HEK293 (cell line): ENCODE results near the gene MAD2L2.

ENCODE experiments used
- CTCF ChIA-PET: fragments of 350-600 bp; formaldehyde crosslinking; extraction: SDS; loops from one replicate; lab custom pipeline; 2021; ENCODE audit warnings: antibody characterized with exemption; lab: Yijun Ruan, JAX
- POLR2A ChIA-PET: fragments of 300-600 bp; formaldehyde crosslinking; extraction: SDS; loops from one replicate; lab custom pipeline; 2020; ENCODE audit warnings: antibody characterized with exemption, inconsistent platforms; lab: Yijun Ruan, JAX
- H3K27ac ChIP-seq: fragments of 200-500 bp; sonication (Bioruptor generic); 2 replicates; pipeline ENCODE4 v1.5.1; 2014; ENCODE audit warnings: low read depth, low read length, control low read depth, inconsistent platforms; ENCODE audit errors: extremely low read depth
- H3K36me3 ChIP-seq, 2 experiments: fragments of 200-500 bp in 1 of 2; sonication (Bioruptor generic) in 1 of 2; 1 replicate in 1 of 2; 2 replicates in 1 of 2; pipeline ENCODE4 v1.5.1; 2014 to 2017; ENCODE audit warnings: inconsistent platforms in 2 of 2, low read length in 2 of 2; ENCODE audit not compliant: control insufficient read depth in 2 of 2, insufficient read depth in 1 of 2
- H3K4me1 ChIP-seq: fragments of 200-500 bp; sonication (Bioruptor generic); 2 replicates; pipeline ENCODE4 v1.5.1; 2014; ENCODE audit warnings: mild to moderate bottlenecking, low read length, inconsistent platforms; ENCODE audit not compliant: control insufficient read depth, insufficient read depth
- H3K4me3 ChIP-seq: 2 replicates; pipeline ENCODE4 v1.5.1; 2011; ENCODE audit warnings: low read depth, mild to moderate bottlenecking, control low read depth, low read length, moderate library complexity
- H3K9me3 ChIP-seq: fragments of 200-500 bp; sonication (Bioruptor generic); 2 replicates; pipeline ENCODE4 v1.5.1; 2014; ENCODE audit warnings: low read depth, low read length, inconsistent platforms; ENCODE audit not compliant: control insufficient read depth, insufficient read depth
- GLI2 ChIP-seq: fragments of 450-650 bp; formaldehyde crosslinking; IDR thresholded peaks from 2 replicates; pipeline ENCODE4; 2017; ENCODE audit warnings: missing biosample characterization, missing genetic modification characterization, low read depth, borderline replicate concordance
- GLIS2 ChIP-seq: fragments of 450-650 bp; formaldehyde crosslinking; IDR thresholded peaks from 2 replicates; pipeline ENCODE4 v1.5.1; 2016; ENCODE audit warnings: missing biosample characterization, missing genetic modification characterization
- HOXD13 ChIP-seq: sonication (generic); formaldehyde crosslinking; IDR thresholded peaks from 2 replicates; pipeline ENCODE4 v1.8.0; 2022; ENCODE audit warnings: missing genetic modification reagents, borderline replicate concordance
- KLF9 ChIP-seq: fragments of 450-650 bp; formaldehyde crosslinking; IDR thresholded peaks from 2 replicates; pipeline ENCODE4 v1.5.1; 2016; ENCODE audit warnings: missing biosample characterization, missing genetic modification characterization, low read depth
- MEIS1 ChIP-seq: sonication (generic); formaldehyde crosslinking; IDR thresholded peaks from 2 replicates; pipeline ENCODE4 v1.8.1; 2022; ENCODE audit warnings: missing genetic modification reagents, mild to moderate bottlenecking, borderline replicate concordance
- YY2 ChIP-seq: fragments of 450-650 bp; formaldehyde crosslinking; IDR thresholded peaks from 2 replicates; pipeline ENCODE4 v1.5.1; 2016; ENCODE audit warnings: missing biosample characterization, missing genetic modification characterization
- ZBTB48 ChIP-seq: fragments of 450-650 bp; formaldehyde crosslinking; IDR thresholded peaks from 2 replicates; pipeline ENCODE4 v1.5.1; 2016; ENCODE audit warnings: missing biosample characterization, missing genetic modification characterization
- ZBTB8A ChIP-seq: fragments of 450-650 bp; formaldehyde crosslinking; IDR thresholded peaks from 2 replicates; pipeline ENCODE4 v1.5.1; 2016; ENCODE audit warnings: missing biosample characterization, missing genetic modification characterization
- ZNF10 ChIP-seq: fragments of 450-650 bp; formaldehyde crosslinking; IDR thresholded peaks from 2 replicates; pipeline ENCODE4 v1.5.1; 2017; ENCODE audit warnings: missing biosample characterization, missing genetic modification characterization
- ZNF140 ChIP-seq: fragments of 450-650 bp; formaldehyde crosslinking; IDR thresholded peaks from 2 replicates; pipeline ENCODE4 v1.5.1; 2016; ENCODE audit warnings: missing biosample characterization, missing genetic modification characterization
- ZNF292 ChIP-seq: fragments of 450-650 bp; formaldehyde crosslinking; IDR thresholded peaks from 2 replicates; pipeline ENCODE4 v1.5.1; 2016; ENCODE audit warnings: low read depth, missing biosample characterization, missing genetic modification characterization, borderline replicate concordance
- ZNF366 ChIP-seq: fragments of 450-650 bp; formaldehyde crosslinking; conservative IDR thresholded peaks from 2 replicates; pipeline ENCODE4 v1.5.1; 2016; ENCODE audit warnings: missing biosample characterization, missing genetic modification characterization
- ZNF391 ChIP-seq: fragments of 450-650 bp; formaldehyde crosslinking; IDR thresholded peaks from 2 replicates; pipeline ENCODE4 v1.5.1; 2016; ENCODE audit warnings: low read depth, missing biosample characterization, missing genetic modification characterization, borderline replicate concordance
- ZNF394 ChIP-seq: fragments of 450-650 bp; formaldehyde crosslinking; IDR thresholded peaks from 2 replicates; pipeline ENCODE4 v1.5.1; 2016; ENCODE audit warnings: missing biosample characterization, missing genetic modification characterization, mild to moderate bottlenecking, moderate library complexity, borderline replicate concordance
- ZNF561 ChIP-seq: fragments of 450-650 bp; IDR thresholded peaks from 2 replicates; pipeline ENCODE4 v1.5.1; 2018; ENCODE audit warnings: missing biosample characterization, missing genetic modification characterization, borderline replicate concordance
- ZNF777 ChIP-seq: fragments of 450-650 bp; formaldehyde crosslinking; IDR thresholded peaks from 2 replicates; pipeline ENCODE4 v1.5.1; 2017; ENCODE audit warnings: missing biosample characterization, missing genetic modification characterization, borderline replicate concordance
- ZNF791 ChIP-seq: fragments of 450-650 bp; formaldehyde crosslinking; IDR thresholded peaks from 2 replicates; pipeline ENCODE4 v1.5.1; 2016; ENCODE audit warnings: missing biosample characterization, missing genetic modification characterization
- ZSCAN16 ChIP-seq: fragments of 450-650 bp; formaldehyde crosslinking; IDR thresholded peaks from 2 replicates; pipeline ENCODE4 v1.5.1; 2016; ENCODE audit warnings: missing biosample characterization, missing genetic modification characterization
- ZSCAN23 ChIP-seq: fragments of 450-650 bp; formaldehyde crosslinking; IDR thresholded peaks from 2 replicates; pipeline ENCODE4 v1.5.1; 2016; ENCODE audit warnings: missing biosample characterization, missing genetic modification characterization
- TF ChIP-seq, protein P1 (sequence below): sonication (generic); formaldehyde crosslinking; IDR thresholded peaks from 2 replicates; pipeline ENCODE4 v1.8.1; 2022; ENCODE audit warnings: mild to moderate bottlenecking, moderate library complexity, missing genetic modification reagents
- TF ChIP-seq, protein P2 (sequence below): fragments of 450-650 bp; formaldehyde crosslinking; IDR thresholded peaks from 2 replicates; pipeline ENCODE4 v1.5.1; 2016; ENCODE audit warnings: missing biosample characterization, missing genetic modification characterization
- TF ChIP-seq, protein P3 (sequence below): fragments of 450-650 bp; formaldehyde crosslinking; IDR thresholded peaks from 2 replicates; pipeline ENCODE4 v1.5.1; 2016; ENCODE audit warnings: missing biosample characterization, missing genetic modification characterization
- TF ChIP-seq, protein P4 (sequence below): fragments of 450-650 bp; formaldehyde crosslinking; IDR thresholded peaks from 2 replicates; pipeline ENCODE4 v1.5.1; 2016; ENCODE audit warnings: missing biosample characterization, missing genetic modification characterization
- TF ChIP-seq, protein P5 (sequence below): fragments of 450-650 bp; formaldehyde crosslinking; IDR thresholded peaks from 2 replicates; pipeline ENCODE4; 2016; ENCODE audit warnings: missing biosample characterization, missing genetic modification characterization

Gene MAD2L2

DNA sequence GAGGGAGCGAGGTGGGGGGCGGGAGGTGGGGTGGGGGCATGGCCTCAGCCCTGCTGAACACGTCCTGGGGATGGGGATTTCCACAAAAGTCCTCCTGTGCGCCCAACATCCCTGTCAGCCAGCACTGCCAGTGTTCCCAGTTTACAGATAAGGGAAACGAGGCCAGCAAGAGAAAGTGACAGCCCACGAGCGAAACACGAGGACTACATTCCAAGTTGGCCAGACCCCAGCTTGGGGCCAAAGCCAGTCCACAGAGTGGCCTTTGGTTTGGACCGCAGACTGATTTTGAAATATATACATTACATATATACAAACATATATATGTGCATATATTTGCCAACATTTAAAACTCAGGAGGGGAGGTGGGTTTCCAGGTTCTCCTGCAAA is 31.7 kb downstream of the MAD2L2 start:
- POLR2A ChIA-PET, result interaction anchor here (0.6 to 1.9 kb wide), 2 partner anchors 15 to 1197 kb away, joined by 4 to 11 read pairs; partner anchors contain the start of gene FBXO6

DNA sequence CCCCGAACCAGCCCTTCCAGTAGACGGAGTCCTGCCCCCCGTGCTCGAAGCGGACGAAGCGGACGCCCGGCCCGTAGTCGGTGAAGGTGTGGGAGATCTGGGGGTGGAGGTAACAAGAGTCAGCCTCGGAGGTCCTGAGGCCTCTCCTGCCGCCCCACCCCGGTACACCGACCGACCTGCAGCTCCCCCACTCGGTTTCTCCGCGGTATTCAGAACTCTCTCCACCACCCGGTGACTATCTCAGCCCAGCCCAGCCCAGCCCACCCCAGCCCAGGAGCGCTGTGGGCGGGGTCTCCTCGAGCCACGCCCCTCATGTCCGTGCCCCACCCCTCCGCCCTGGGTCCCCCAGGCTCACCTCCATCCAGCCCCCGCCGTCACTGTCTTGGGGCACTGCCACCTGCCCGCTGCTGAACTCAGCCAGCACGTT is 32.2 kb downstream of the MAD2L2 start:
- Histone ChIP-seq H3K36me3 (no peaks in the 10 kb centered on the region), H3K27ac (no peak overlapping the region), H3K4me3 (no peak overlapping the region), H3K9me3 (no peaks in the 10 kb centered on the region), H3K4me1 (no peaks in the 10 kb centered on the region)
- ChIA-PET CTCF (interaction anchor here (1.0 to 2.4 kb wide), 2 partner anchors 308 to 611 kb away, joined by 4 to 12 read pairs; no protein-coding TSS in a partner anchor), POLR2A (no interaction called here)
- TF ChIP-seq ZNF391 (tag by site-specific recombination), result no peak
- no peak for TF ChIP-seq GLI2 (tag by site-specific recombination)
- TF ChIP-seq, protein P1, sequence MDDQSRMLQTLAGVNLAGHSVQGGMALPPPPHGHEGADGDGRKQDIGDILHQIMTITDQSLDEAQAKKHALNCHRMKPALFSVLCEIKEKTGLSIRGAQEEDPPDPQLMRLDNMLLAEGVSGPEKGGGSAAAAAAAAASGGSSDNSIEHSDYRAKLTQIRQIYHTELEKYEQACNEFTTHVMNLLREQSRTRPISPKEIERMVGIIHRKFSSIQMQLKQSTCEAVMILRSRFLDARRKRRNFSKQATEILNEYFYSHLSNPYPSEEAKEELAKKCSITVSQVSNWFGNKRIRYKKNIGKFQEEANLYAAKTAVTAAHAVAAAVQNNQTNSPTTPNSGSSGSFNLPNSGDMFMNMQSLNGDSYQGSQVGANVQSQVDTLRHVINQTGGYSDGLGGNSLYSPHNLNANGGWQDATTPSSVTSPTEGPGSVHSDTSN (CRISPR knock-in tag), result no peak
- TF ChIP-seq, protein P2, sequence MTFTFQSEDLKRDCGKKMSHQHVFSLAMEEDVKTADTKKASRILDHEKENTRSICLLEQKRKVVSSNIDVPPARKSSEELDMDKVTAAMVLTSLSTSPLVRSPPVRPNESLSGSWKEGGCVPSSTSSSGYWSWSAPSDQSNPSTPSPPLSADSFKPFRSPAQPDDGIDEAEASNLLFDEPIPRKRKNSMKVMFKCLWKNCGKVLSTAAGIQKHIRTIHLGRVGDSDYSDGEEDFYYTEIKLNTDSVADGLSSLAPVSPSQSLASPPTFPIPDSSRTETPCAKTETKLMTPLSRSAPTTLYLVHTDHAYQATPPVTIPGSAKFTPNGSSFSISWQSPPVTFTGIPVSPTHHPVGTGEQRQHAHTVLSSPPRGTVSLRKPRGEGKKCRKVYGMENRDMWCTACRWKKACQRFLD (tag by site-specific recombination), result no peak
- no peak for TF ChIP-seq ZNF366 (tag by site-specific recombination)
- TF ChIP-seq KLF9, result peak; percentile 76
- no peak for TF ChIP-seq YY2
- TF ChIP-seq, protein P3, sequence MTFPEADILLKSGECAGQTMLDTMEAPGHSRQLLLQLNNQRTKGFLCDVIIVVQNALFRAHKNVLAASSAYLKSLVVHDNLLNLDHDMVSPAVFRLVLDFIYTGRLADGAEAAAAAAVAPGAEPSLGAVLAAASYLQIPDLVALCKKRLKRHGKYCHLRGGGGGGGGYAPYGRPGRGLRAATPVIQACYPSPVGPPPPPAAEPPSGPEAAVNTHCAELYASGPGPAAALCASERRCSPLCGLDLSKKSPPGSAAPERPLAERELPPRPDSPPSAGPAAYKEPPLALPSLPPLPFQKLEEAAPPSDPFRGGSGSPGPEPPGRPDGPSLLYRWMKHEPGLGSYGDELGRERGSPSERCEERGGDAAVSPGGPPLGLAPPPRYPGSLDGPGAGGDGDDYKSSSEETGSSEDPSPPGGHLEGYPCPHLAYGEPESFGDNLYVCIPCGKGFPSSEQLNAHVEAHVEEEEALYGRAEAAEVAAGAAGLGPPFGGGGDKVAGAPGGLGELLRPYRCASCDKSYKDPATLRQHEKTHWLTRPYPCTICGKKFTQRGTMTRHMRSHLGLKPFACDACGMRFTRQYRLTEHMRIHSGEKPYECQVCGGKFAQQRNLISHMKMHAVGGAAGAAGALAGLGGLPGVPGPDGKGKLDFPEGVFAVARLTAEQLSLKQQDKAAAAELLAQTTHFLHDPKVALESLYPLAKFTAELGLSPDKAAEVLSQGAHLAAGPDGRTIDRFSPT (tag by site-specific recombination), result no peak
- TF ChIP-seq, protein P4, sequence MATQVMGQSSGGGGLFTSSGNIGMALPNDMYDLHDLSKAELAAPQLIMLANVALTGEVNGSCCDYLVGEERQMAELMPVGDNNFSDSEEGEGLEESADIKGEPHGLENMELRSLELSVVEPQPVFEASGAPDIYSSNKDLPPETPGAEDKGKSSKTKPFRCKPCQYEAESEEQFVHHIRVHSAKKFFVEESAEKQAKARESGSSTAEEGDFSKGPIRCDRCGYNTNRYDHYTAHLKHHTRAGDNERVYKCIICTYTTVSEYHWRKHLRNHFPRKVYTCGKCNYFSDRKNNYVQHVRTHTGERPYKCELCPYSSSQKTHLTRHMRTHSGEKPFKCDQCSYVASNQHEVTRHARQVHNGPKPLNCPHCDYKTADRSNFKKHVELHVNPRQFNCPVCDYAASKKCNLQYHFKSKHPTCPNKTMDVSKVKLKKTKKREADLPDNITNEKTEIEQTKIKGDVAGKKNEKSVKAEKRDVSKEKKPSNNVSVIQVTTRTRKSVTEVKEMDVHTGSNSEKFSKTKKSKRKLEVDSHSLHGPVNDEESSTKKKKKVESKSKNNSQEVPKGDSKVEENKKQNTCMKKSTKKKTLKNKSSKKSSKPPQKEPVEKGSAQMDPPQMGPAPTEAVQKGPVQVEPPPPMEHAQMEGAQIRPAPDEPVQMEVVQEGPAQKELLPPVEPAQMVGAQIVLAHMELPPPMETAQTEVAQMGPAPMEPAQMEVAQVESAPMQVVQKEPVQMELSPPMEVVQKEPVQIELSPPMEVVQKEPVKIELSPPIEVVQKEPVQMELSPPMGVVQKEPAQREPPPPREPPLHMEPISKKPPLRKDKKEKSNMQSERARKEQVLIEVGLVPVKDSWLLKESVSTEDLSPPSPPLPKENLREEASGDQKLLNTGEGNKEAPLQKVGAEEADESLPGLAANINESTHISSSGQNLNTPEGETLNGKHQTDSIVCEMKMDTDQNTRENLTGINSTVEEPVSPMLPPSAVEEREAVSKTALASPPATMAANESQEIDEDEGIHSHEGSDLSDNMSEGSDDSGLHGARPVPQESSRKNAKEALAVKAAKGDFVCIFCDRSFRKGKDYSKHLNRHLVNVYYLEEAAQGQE (tag by site-specific recombination), result no peak
- no peak for TF ChIP-seq HOXD13 (CRISPR knock-in tag)

More for the DNA sequence above, 31.7 kb downstream of the MAD2L2 start:
- Histone ChIP-seq H3K4me1 (no peaks in the 10 kb centered on the region), H3K36me3 (no peaks in the 10 kb centered on the region), H3K9me3 (no peaks in the 10 kb centered on the region), H3K4me3 (no peak overlapping the region), H3K27ac (no peak overlapping the region)
- TF ChIP-seq ZNF561 (tag by site-specific recombination), result no peak
- TF ChIP-seq ZSCAN23 (tag by site-specific recombination), result no peak
- TF ChIP-seq ZNF394, result no peak
- no peak for TF ChIP-seq ZNF10
- TF ChIP-seq GLIS2 (tag by site-specific recombination), result no peak
- TF ChIP-seq MEIS1 (CRISPR knock-in tag), result no peak
- TF ChIP-seq ZNF791 (tag by site-specific recombination), result no peak
- no peak for TF ChIP-seq ZNF777
- TF ChIP-seq ZNF140 (tag by site-specific recombination), result no peak
- TF ChIP-seq, protein P2 (tag by site-specific recombination), result no peak
- no peak for TF ChIP-seq ZBTB8A
- TF ChIP-seq, protein P4 (tag by site-specific recombination), result no peak
- TF ChIP-seq, protein P5, sequence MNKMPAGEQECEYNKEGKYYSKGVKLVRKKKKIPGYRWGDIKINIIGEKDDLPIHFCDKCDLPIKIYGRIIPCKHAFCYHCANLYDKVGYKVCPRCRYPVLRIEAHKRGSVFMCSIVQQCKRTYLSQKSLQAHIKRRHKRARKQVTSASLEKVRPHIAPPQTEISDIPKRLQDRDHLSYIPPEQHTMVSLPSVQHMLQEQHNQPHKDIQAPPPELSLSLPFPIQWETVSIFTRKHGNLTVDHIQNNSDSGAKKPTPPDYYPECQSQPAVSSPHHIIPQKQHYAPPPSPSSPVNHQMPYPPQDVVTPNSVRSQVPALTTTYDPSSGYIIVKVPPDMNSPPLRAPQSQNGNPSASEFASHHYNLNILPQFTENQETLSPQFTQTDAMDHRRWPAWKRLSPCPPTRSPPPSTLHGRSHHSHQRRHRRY (tag by site-specific recombination), result no peak
- no peak for TF ChIP-seq ZNF292 (tag by site-specific recombination)
- TF ChIP-seq ZSCAN16 (tag by site-specific recombination), result no peak
- TF ChIP-seq ZBTB48 (tag by site-specific recombination), result no peak
- CTCF ChIA-PET, result interaction anchor here (0.6 to 3.0 kb wide), 8 partner anchors 8 to 389 kb away, joined by 3 to 29 read pairs (median 4); partner anchors contain the start of gene FBXO6
